Pancreas (tissue), 10 donors: ENCODE measurements around the gene PAPPA. TPM values are rescaled to one million over a fixed set of nuclear protein-coding genes. Genes with fewer than 3 reads are reported as not detected.
A peak's percentile ranks its signal among the peaks of the same experiment; 100 is the strongest.

ENCODE experiments used
- ATAC-seq, 4 donors: fragments of 200-7000 bp; cut with Tn5 transposase; one replicate each; pipeline versions ENCODE4 v1.8.0 to v1.9.1; 2020; ENCODE audit warnings: mild to moderate bottlenecking in 4 of 4, moderate library complexity in 4 of 4
- DNase-seq, 6 donors: peaks; one replicate each; pipeline ENCODE4 v3.0.0-alpha.2; 2020
- FAIRE-seq: peaks from 2 replicates; lab custom pipeline; 2012; peaks lifted over from hg19 to GRCh38; lab: Jason Lieb, UNC
- H3K27ac ChIP-seq, 4 donors: fragments of 200-600 bp; sonication (generic); 1 replicate in 3 of 4; 2 replicates in 1 of 4; pipeline versions ENCODE4 v1.5.0 to v1.8.0; 2020
- H3K27me3 ChIP-seq, 4 donors: fragments of 200-600 bp; one replicate each; pipeline ENCODE4 v1.8.0; 2021
- H3K36me3 ChIP-seq, 3 donors: fragments of 200-600 bp; sonication (generic) in 1 of 3; one replicate each; pipeline versions ENCODE4 v1.5.0 to v1.8.0; 2020 to 2021
- H3K4me1 ChIP-seq, 3 donors: fragments of 200-600 bp; one replicate each; pipeline ENCODE4 v1.8.0; 2021
- H3K4me3 ChIP-seq, 4 donors: fragments of 200-600 bp; sonication (generic) in 2 of 4; one replicate each; pipeline versions ENCODE4 v1.5.0 to v1.8.0; 2020 to 2021
- H3K9me3 ChIP-seq, 4 donors: fragments of 200-600 bp; one replicate each; pipeline ENCODE4 v1.8.0; 2021
- CTCF ChIP-seq, 4 donors: fragments of 200-600 bp; sonication (generic) in 3 of 4; IDR thresholded peaks; one replicate each; pipeline versions ENCODE4 v1.5.0 to v1.8.0; 2021; ENCODE audit warnings: antibody characterized with exemption in 4 of 4
- WGBS, 2 donors: extraction: QIAGEN DNeasy Blood & Tissue Kit; methylation state at CpG; one replicate each; pipeline ENCODE4 v1.1.7; 2013; 5-methylcytosine and 5-hydroxymethylcytosine counted together
- intact Hi-C, 3 donors: fragments of 100-400 bp; cut with DNase I; formaldehyde crosslinking; loops; one replicate each; pipeline versions ENCODE4 v1.11.1 to v1.14.2; 2022
- polyA plus RNA-seq, 2 donors: library from polyadenylated mRNA; stranded (reverse); fragments of 200-250 nt; gene quantifications; one replicate each; pipeline ENCODE4 v1.2.3, GENCODE V29; 2013
- total RNA-seq, 6 donors: library from RNA; stranded (reverse); fragmentation: NEBNext Ultra II Directional in 4 of 6; extraction: Animal tissue kit (Norgen Biotek cat#: 25700) in 4 of 6; gene quantifications; one replicate each; pipeline versions ENCODE4 v1.2.1 to v1.2.4, GENCODE V29; 2021 to 2023
- donor health status: healthy with polysubstance abuse.
- donor health status: DM: no; HTN: no; CAD: no; lungs with moderate emphysema.
- donor health status: DM: no; HTN: no; CAD: no.
- donor health status: control.
- donor health status: control.
- donor health status: Bipolar disorder and iron deficiency.
- donor health status: DM: yes; HTN: yes; CAD: no.
- donor health status: DM: no; HTN: no; CAD: no.
- donor health status: DM: no; HTN: no; CAD: no.
- donor health status: DM: yes; HTN: yes; CAD: no.

Gene PAPPA
- total and polyA plus RNA-seq, 8 donors: 0.11 to 3.4 (median 0.76) TPM

- intact Hi-C loops: no loop called here
- no peaks in the 10 kb centered on the region for H3K27me3 ChIP-seq
- ATAC-seq (no peak), DNase-seq (no peak), FAIRE-seq (no peak)
- H3K27ac ChIP-seq: no peak overlapping the region
- no peaks in the 10 kb centered on the region for H3K36me3 ChIP-seq
- H3K4me1 ChIP-seq: peaks cover 0 to 9% (median 6%) of the 10 kb centered on the region in 3 donors
- WGBS, 2 donors: 77 to 90% methylated on average over 2 of the region's 2 CpGs
- no peaks in the 10 kb centered on the region for H3K9me3 ChIP-seq
- no peak overlapping the region for H3K4me3 ChIP-seq
- no peak for TF ChIP-seq CTCF (IDR thresholded peaks at IDR 0.05)
Measured at GRCh38 chr9:116165912-116166311, 12.3 kb downstream of the PAPPA start.

GRCh38 chr9:116166713-116167112 lies 13.1 kb downstream of the PAPPA start:
- H3K4me1 ChIP-seq: peaks cover 0 to 9% (median 6%) of the 10 kb centered on the region in 3 donors
- 95 to 97% methylated on average over 1 of the region's 1 CpG for WGBS, 2 donors
- DNase-seq (no peak), FAIRE-seq (no peak), ATAC-seq (no peak)
- no peaks in the 10 kb centered on the region for H3K27me3 ChIP-seq
- intact Hi-C loops: no loop called here
- H3K36me3 ChIP-seq: no peaks in the 10 kb centered on the region
- no peak overlapping the region for H3K27ac ChIP-seq
- H3K4me3 ChIP-seq: no peak overlapping the region
- no peak for TF ChIP-seq CTCF (IDR thresholded peaks at IDR 0.05)
- no peaks in the 10 kb centered on the region for H3K9me3 ChIP-seq

- Histone ChIP-seq H3K36me3 (no peaks in the 10 kb centered on the region), H3K4me1 (no peaks in the 10 kb centered on the region), H3K27ac (no peak overlapping the region), H3K9me3 (no peaks in the 10 kb centered on the region), H3K27me3 (no peaks in the 10 kb centered on the region), H3K4me3 (no peak overlapping the region)
- no peak for TF ChIP-seq CTCF (IDR thresholded peaks at IDR 0.05)
- intact Hi-C loops: no loop called here
- DNase-seq (no peak), FAIRE-seq (no peak), ATAC-seq (peak in 1 of 4 donors; percentile 38)
Measured at GRCh38 chr9:116168231-116168630, 14.6 kb downstream of the PAPPA start.

- Histone ChIP-seq H3K9me3 (no peaks in the 10 kb centered on the region), H3K27me3 (no peaks in the 10 kb centered on the region), H3K36me3 (no peaks in the 10 kb centered on the region), H3K4me3 (no peak overlapping the region), H3K27ac (no peak overlapping the region), H3K4me1 (no peaks in the 10 kb centered on the region)
- DNase-seq: no peak
- FAIRE-seq: no peak
- no peak for ATAC-seq
- 42 to 57% methylated on average over 2 of the region's 2 CpGs for WGBS, 2 donors
- no peak for TF ChIP-seq CTCF (IDR thresholded peaks at IDR 0.05)
- intact Hi-C loops: no loop called here
Measured at GRCh38 chr9:116172216-116172615, 18.6 kb downstream of the PAPPA start.

GRCh38 chr9:116174347-116174746 lies 20.8 kb downstream of the PAPPA start:
- ATAC-seq (peak in 1 of 4 donors; percentile 53), DNase-seq (peak in 2 of 6 donors; percentile 24 to 40), FAIRE-seq (no peak)
- no peaks in the 10 kb centered on the region for H3K36me3 ChIP-seq
- H3K4me1 ChIP-seq: no peaks in the 10 kb centered on the region
- intact Hi-C loops: no loop called here
- H3K4me3 ChIP-seq: no peak overlapping the region
- 26 to 27% methylated on average over 1 of the region's 1 CpG for WGBS, 2 donors
- H3K27ac ChIP-seq: no peak overlapping the region
- no peaks in the 10 kb centered on the region for H3K27me3 ChIP-seq
- H3K9me3 ChIP-seq: no peaks in the 10 kb centered on the region
- TF ChIP-seq CTCF (IDR thresholded peaks at IDR 0.05): no peak
